Breast epithelium (tissue), 4 donors: Measurements from ENCODE around the gene FAM174C. TPM values are rescaled to one million over a fixed set of nuclear protein-coding genes. Genes with fewer than 3 reads are reported as not detected.

ENCODE experiments used
- DNase-seq, 2 donors: peaks; one replicate each; pipeline ENCODE4 v3.0.0-alpha.2; 2019; ENCODE audit warnings: low spot score in 2 of 2
- H3K27ac ChIP-seq, 2 donors: fragments of 200-600 bp; sonication (generic) in 1 of 2; one replicate each; pipeline ENCODE4 v1.5.1; 2016 to 2019; ENCODE audit warnings: mild to moderate bottlenecking in 1 of 2
- H3K27me3 ChIP-seq, 2 donors: fragments of 200-600 bp; sonication (generic) in 1 of 2; one replicate each; pipeline versions ENCODE4 v1.5.1 to v1.6.0; 2017 to 2019; ENCODE audit warnings: control low read depth in 1 of 2, mild to moderate bottlenecking in 1 of 2
- H3K36me3 ChIP-seq: fragments of 200-600 bp; one replicate; pipeline ENCODE4 v1.5.1; 2019
- H3K4me1 ChIP-seq, 2 donors: fragments of 200-600 bp; sonication (generic); one replicate each; pipeline ENCODE4 v1.5.1; 2016 to 2019; ENCODE audit warnings: control low read depth in 1 of 2
- H3K4me3 ChIP-seq, 3 donors: fragments of 200-600 bp; sonication (generic); 1 replicate in 2 of 3; 2 replicates in 1 of 3; pipeline ENCODE4 v1.5.1; 2016 to 2019; ENCODE audit warnings: mild to moderate bottlenecking in 3 of 3, moderate library complexity in 2 of 3
- H3K9me3 ChIP-seq, 2 donors: fragments of 200-600 bp; sonication (generic) in 1 of 2; one replicate each; pipeline ENCODE4 v1.5.1; 2016 to 2019; ENCODE audit warnings: control low read depth in 1 of 2
- CTCF ChIP-seq, 3 donors: fragments of 450-650 bp; IDR thresholded peaks; one replicate each; pipeline ENCODE4 v1.5.1; 2016 to 2017; ENCODE audit warnings: antibody characterized with exemption in 3 of 3, mild to moderate bottlenecking in 3 of 3, moderate library complexity in 3 of 3
- POLR2A ChIP-seq: fragments of 450-650 bp; IDR thresholded peaks from one replicate; pipeline ENCODE4 v1.6.1; 2016; ENCODE audit warnings: antibody characterized with exemption, mild to moderate bottlenecking, moderate library complexity
- POLR2AphosphoS5 ChIP-seq, 3 donors: sonication (generic); formaldehyde crosslinking; IDR thresholded peaks; one replicate each; pipeline ENCODE4 v1.6.1; 2017; ENCODE audit warnings: antibody characterized with exemption in 3 of 3
- intact Hi-C: fragments of 100-400 bp; cut with DNase I; formaldehyde crosslinking; loops from one replicate; pipeline ENCODE4 v1.15.1; 2023; ENCODE audit warnings: low total_unique reads
- total RNA-seq, 3 donors: library from RNA; depleted of rRNA; stranded (reverse); fragments of >200 nt; gene quantifications; one replicate each; pipeline ENCODE4 v1.1.0, GENCODE V29; 2016

FAM174C gene
- total RNA-seq, 3 donors from 2014 or later: 43.9 to 60.6 (median 53.1) TPM

- TF ChIP-seq CTCF (IDR thresholded peaks at IDR 0.05): peak in 1 of 3 donors; percentile 56
- TF ChIP-seq POLR2AphosphoS5 (IDR thresholded peaks at IDR 0.05): peak; percentile 99
- peak; percentile 97 for TF ChIP-seq POLR2A
- Histone ChIP-seq H3K27me3 (no peaks in the 10 kb centered on the region), H3K27ac (peak within 1 kb of the TSS; percentile 99 to 100), H3K4me1 (peaks cover 42 to 65% of the 10 kb centered on the region in 2 donors), H3K4me3 (peak within 1 kb of the TSS; percentile 64 to 80 (median 78)), H3K36me3 (peaks cover 5% of the 10 kb centered on the region), H3K9me3 (no peaks in the 10 kb centered on the region)
- intact Hi-C loops: no loop called here
- DNase-seq: peak; percentile 100
Observed at GRCh38 chr19:1269065-1269477, 6.3 kb upstream of the FAM174C start, which contains the start of gene CIRBP. Gene CIRBP, plus strand, starts transcription at chr19:1269332. Its CDS starts 1,602 bp downstream, at chr19:1270934.

DNA sequence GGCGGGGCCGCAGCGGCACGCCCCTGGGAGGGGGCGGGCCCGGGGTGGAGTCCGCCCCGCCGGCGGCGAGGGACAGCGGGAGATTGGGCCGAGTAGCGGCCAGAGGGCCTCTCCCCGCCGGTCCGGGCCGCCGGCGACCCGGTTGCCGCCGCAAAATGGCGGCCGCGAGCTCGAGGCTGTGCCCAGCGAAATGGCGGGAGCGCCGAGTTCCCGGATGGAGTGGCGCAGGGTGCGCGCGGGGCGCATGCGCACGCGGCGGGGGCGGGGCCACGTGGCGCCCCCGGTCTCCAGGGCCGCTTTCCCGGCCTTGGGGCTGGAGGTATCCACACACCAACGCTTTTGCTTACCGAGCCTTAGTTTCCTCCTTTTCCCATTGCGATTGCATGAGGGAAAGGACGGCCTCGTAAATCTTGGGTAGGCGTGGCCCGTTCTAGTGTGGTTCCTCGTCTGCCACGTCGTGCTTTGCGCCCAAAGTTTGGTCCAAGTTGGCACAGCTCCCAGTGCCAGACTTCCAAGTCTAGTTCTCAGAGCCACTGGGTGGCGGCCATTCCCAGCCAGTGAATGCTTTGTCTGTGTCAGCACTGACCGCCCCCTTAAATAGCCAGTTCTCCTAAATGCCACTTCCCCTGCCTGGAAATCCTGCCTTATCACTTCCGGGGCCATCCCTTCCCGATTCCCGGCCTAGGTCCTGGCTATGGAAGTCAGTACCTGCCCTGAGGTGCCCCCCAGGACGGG is 5.7 kb upstream of the FAM174C start:
- Histone ChIP-seq H3K27me3 (no peaks in the 10 kb centered on the region), H3K36me3 (peaks cover 5% of the 10 kb centered on the region), H3K9me3 (no peaks in the 10 kb centered on the region), H3K27ac (peak overlapping the region; percentile 99 to 100), H3K4me3 (peak overlapping the region; percentile 64 to 80 (median 78)), H3K4me1 (peaks cover 48 to 71% of the 10 kb centered on the region in 2 donors)
- peak; percentile 83 to 86 for DNase-seq
- TF ChIP-seq POLR2A (peak; percentile 15), CTCF (IDR thresholded peaks at IDR 0.05) (peak in 1 of 3 donors; percentile 14), POLR2AphosphoS5 (IDR thresholded peaks at IDR 0.05) (peak; percentile 24 to 86 (median 62))
- intact Hi-C loops: loop anchor here (10.0 kb wide), 2 partner anchors 135 to 175 kb away; partner anchors contain the start of genes DAZAP1 and GAMT

DNA sequence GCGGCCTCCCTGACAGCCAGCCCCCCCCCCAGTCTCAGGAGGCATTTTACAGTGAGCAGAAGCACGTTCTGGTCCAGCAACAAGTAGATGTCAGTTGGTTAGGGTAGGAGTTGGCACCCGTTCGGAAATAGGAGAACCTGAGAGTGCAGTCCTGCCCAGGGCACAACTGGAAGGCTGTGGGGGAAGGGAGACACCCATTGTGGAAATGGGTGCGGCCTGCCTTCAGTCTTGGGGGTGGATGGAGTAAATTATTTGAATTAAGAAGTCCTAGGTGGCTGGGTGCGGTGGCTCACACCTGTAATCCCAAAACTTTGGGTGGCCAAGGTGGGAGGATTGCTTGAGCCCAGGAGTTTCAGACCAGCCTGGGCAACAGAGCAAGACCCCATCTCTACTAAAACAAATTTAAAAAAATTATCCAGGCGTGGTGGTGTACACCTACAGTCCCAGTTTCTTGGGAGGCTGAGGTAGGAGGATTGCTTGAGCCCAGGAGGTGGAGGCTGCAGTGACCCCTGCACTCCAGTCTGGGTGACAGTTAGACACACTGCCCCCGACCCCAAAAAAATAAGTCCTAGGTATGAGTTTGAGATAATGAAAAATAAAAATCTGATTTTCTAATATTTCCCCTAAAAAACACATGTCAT is 5.0 kb upstream of the FAM174C start:
- peaks cover 5% of the 10 kb centered on the region for H3K36me3 ChIP-seq
- intact Hi-C loops: loop anchor here (10.0 kb wide), 2 partner anchors 134 to 174 kb away; partner anchors contain the start of genes DAZAP1 and GAMT
- DNase-seq: no peak

DNA sequence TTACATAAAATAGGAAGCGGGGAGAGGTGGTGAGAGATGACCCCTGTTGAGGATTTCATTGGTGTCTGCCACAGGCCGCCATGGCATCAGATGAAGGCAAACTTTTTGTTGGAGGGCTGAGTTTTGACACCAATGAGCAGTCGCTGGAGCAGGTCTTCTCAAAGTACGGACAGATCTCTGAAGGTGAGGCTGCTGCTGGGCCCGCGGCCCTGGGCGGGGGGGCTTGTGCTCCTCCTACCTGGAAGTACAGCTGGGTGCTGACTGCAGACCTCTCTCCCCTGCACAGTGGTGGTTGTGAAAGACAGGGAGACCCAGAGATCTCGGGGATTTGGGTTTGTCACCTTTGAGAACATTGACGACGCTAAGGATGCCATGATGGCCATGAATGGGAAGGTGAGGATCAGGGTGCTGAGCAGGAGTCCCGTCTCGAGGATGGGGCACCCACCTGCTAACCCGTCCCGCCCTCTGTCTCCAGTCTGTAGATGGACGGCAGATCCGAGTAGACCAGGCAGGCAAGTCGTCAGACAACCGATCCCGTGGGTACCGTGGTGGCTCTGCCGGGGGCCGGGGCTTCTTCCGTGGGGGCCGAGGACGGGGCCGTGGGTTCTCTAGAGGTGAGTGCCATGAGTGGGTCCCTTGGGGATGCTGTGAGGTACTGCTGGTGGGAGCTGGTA is 4.3 kb upstream of the FAM174C start:
- H3K27me3 ChIP-seq: no peaks in the 10 kb centered on the region
- no peak for DNase-seq
- intact Hi-C loops: loop anchor here (10.0 kb wide), 2 partner anchors 134 to 174 kb away; partner anchors contain the start of genes DAZAP1 and GAMT
- H3K9me3 ChIP-seq: no peaks in the 10 kb centered on the region
- H3K4me1 ChIP-seq: peaks cover 48 to 68% of the 10 kb centered on the region in 2 donors
- peak overlapping the region; percentile 99 to 100 for H3K27ac ChIP-seq
- TF ChIP-seq CTCF (IDR thresholded peaks at IDR 0.05): no peak
- TF ChIP-seq POLR2A: no peak
- no peak for TF ChIP-seq POLR2AphosphoS5 (IDR thresholded peaks at IDR 0.05)
- peaks cover 5% of the 10 kb centered on the region for H3K36me3 ChIP-seq
- peak overlapping the region; percentile 64 to 80 (median 78) for H3K4me3 ChIP-seq

More for the DNA sequence above, 5.0 kb upstream of the FAM174C start:
- TF ChIP-seq POLR2AphosphoS5 (IDR thresholded peaks at IDR 0.05) (no peak), POLR2A (no peak), CTCF (IDR thresholded peaks at IDR 0.05) (no peak)
- no peaks in the 10 kb centered on the region for H3K9me3 ChIP-seq
- no peaks in the 10 kb centered on the region for H3K27me3 ChIP-seq
- peak overlapping the region; percentile 99 to 100 for H3K27ac ChIP-seq
- H3K4me1 ChIP-seq: peaks cover 53 to 74% of the 10 kb centered on the region in 2 donors
- H3K4me3 ChIP-seq: peak overlapping the region; percentile 64 to 80 (median 78)
